ENCODE results near the gene TARBP2. TPM values are rescaled to one million over a fixed set of nuclear protein-coding genes. Genes with fewer than 3 reads are reported as not detected.

Gene TARBP2
- total and polyA plus RNA-seq, 2 donors: 38.8 to 41.2 TPM

DNA sequence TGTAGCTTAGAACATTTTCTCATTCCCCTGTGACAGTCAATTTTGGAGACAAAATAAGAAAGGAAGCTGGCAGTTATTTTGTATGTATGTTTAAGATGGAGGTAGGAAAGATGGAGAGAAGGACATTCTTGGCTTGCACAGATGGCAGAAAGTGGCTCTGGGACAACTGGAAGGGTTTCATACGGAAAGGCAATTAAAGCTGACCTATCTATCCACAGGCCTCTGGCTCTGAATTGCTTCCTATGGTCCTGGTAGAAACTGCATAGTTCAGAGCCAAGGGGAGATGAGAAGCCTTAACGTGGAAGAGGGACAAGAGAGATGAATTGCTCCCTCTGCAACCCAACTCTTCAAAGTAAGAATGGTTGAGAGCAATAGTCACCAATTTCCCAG is 14.2 kb downstream of the TARBP2 start:
- Histone ChIP-seq H3K4me3 (ENCODE audit: low read length in 2 of 2) (no peak overlapping the region), H3K27ac (ENCODE audit: low read depth in 1 of 2, low read length in 1 of 2) (no peak overlapping the region), H3K36me3 (ENCODE audit: control insufficient read depth in 2 of 2, insufficient read depth in 2 of 2, low read length in 1 of 2) (peaks cover 62 to 86% of the 10 kb centered on the region in 2 donors), H3K4me1 (ENCODE audit: control insufficient read depth in 2 of 2, insufficient read depth in 2 of 2, low read length in 2 of 2) (no peaks in the 10 kb centered on the region), H3K9me3 (ENCODE audit: control insufficient read depth in 2 of 2, insufficient read depth in 1 of 2, low read length in 1 of 2) (no peaks in the 10 kb centered on the region), H3K27me3 (ENCODE audit: control insufficient read depth in 2 of 2, insufficient read depth in 1 of 2, low read length in 1 of 2) (no peaks in the 10 kb centered on the region)
- DNase-seq (ENCODE audit: low read depth in 6 of 9, low spot score in 9 of 9): no peak
- WGBS: 95% methylated on average over 2 of the region's 2 CpGs

DNA sequence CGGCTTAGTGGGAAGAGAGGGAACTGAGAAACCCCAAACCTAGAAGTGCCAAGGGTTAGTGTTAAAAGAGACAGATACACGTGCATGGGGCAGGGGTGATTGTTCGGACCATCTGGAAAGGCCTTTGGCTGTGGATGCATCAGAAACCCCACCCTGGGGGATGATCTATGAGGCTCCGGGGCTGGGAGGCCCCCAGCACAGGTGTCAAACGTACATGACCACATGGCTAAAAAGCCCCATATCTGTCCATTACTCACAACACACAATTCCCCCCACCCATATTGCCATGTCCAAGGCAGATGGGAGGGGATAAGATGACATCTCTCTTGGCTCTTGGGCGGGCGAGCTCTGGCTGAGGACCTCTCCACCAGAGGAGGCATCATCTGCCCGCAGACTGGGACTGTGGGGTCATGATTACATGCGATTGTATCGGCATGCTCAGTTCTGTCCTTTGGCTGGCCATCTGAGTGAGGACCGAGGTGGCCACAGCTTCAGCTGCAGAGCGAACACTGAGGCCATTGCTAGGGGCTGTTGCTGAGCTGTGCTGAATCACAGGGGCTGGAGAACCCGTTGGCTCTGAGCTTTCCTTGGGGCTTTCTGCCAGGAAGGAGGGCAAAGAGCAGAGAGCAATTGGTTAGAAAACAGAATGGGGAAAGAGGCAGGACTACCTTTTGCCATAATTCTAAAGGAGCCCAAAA is 15.8 kb downstream of the TARBP2 start:
- H3K27ac ChIP-seq (ENCODE audit: low read depth in 1 of 2, low read length in 1 of 2): no peak overlapping the region
- H3K27me3 ChIP-seq (ENCODE audit: control insufficient read depth in 2 of 2, insufficient read depth in 1 of 2, low read length in 1 of 2): no peaks in the 10 kb centered on the region
- H3K4me1 ChIP-seq (ENCODE audit: control insufficient read depth in 2 of 2, insufficient read depth in 2 of 2, low read length in 2 of 2): no peaks in the 10 kb centered on the region
- no peaks in the 10 kb centered on the region for H3K9me3 ChIP-seq (ENCODE audit: control insufficient read depth in 2 of 2, insufficient read depth in 1 of 2, low read length in 1 of 2)
- 97% methylated on average over 13 of the region's 13 CpGs for WGBS
- H3K4me3 ChIP-seq (ENCODE audit: low read length in 2 of 2): no peak overlapping the region
- peaks cover 62 to 87% of the 10 kb centered on the region in 2 donors for H3K36me3 ChIP-seq (ENCODE audit: control insufficient read depth in 2 of 2, insufficient read depth in 2 of 2, low read length in 1 of 2)
- DNase-seq (ENCODE audit: low read depth in 6 of 9, low spot score in 9 of 9): no peak

DNA sequence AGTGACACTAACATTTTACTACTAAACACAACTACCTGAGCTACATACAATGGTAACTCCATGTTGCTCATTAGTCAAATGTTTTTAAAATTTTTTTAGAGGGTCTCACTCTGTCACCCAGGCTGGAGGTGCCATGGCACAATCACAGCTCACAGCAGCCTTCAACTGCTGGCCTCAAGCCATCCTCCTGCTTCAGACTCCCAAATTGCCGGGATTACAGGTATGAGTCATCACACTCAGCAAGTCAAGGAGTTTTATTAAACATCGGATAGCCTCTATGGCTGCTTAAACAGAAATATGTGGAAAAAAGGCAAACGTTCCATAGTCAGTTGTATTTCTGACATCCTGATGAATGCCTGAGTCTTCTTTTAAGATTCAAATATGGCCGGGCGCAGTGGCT is 17.3 kb downstream of the TARBP2 start:
- H3K4me1 ChIP-seq (ENCODE audit: control insufficient read depth in 2 of 2, insufficient read depth in 2 of 2, low read length in 2 of 2): no peaks in the 10 kb centered on the region
- WGBS: 99% methylated on average over 5 of the region's 5 CpGs

DNA sequence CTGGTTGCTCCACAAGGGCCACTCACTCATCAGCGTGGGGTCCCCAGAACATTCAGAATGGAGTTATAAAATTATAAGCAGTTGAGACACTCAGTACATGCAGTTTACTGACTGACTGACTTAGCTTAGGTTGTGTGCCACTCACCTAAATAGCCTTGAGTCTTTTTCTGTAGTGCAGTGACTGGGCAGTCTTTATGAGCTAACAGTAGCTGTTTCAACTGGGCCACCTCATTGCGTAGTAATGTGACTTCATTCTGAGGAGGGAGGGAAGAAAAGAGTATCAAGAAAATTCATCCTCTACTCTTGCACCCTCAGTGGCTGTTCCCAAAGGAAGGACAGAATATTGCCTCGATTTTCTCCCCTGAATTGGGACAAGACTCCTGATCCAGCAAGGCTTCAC is 22.0 kb downstream of the TARBP2 start:
- 98% methylated on average over 3 of the region's 3 CpGs for WGBS
- peaks cover 54 to 64% of the 10 kb centered on the region in 2 donors for H3K36me3 ChIP-seq (ENCODE audit: control insufficient read depth in 2 of 2, insufficient read depth in 2 of 2, low read length in 1 of 2)
- no peaks in the 10 kb centered on the region for H3K4me1 ChIP-seq (ENCODE audit: control insufficient read depth in 2 of 2, insufficient read depth in 2 of 2, low read length in 2 of 2)

More for the DNA sequence above, 17.3 kb downstream of the TARBP2 start:
- Histone ChIP-seq H3K27me3 (ENCODE audit: control insufficient read depth in 2 of 2, insufficient read depth in 1 of 2, low read length in 1 of 2) (no peaks in the 10 kb centered on the region), H3K9me3 (ENCODE audit: control insufficient read depth in 2 of 2, insufficient read depth in 1 of 2, low read length in 1 of 2) (no peaks in the 10 kb centered on the region), H3K27ac (ENCODE audit: low read depth in 1 of 2, low read length in 1 of 2) (no peak overlapping the region), H3K36me3 (ENCODE audit: control insufficient read depth in 2 of 2, insufficient read depth in 2 of 2, low read length in 1 of 2) (peaks cover 66 to 85% of the 10 kb centered on the region in 2 donors), H3K4me3 (ENCODE audit: low read length in 2 of 2) (no peak overlapping the region)
- DNase-seq (ENCODE audit: low read depth in 6 of 9, low spot score in 9 of 9): no peak

DNA sequence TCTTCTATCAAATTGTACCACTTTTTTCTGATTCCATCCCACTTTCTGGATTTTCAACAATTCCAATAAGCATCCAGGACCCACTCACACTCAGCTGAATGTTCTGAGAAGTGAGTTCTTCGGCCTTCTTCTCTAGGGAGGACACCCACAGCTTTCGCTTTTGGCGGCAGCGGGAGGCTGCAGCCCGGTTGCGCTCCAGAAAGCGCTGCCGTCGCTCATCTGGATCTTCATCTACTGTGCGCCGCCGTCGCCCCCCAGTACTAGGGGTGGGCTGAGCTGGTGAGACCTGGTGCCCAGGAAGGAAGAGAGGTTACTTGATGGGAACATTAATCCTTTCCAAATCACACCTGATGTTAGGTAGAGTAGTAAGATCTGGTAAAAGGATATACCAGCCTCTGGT is 23.4 kb downstream of the TARBP2 start:
- Histone ChIP-seq H3K9me3 (ENCODE audit: control insufficient read depth in 2 of 2, insufficient read depth in 1 of 2, low read length in 1 of 2) (no peaks in the 10 kb centered on the region), H3K27ac (ENCODE audit: low read depth in 1 of 2, low read length in 1 of 2) (no peak overlapping the region), H3K36me3 (ENCODE audit: control insufficient read depth in 2 of 2, insufficient read depth in 2 of 2, low read length in 1 of 2) (peaks cover 49 to 54% of the 10 kb centered on the region in 2 donors), H3K4me1 (ENCODE audit: control insufficient read depth in 2 of 2, insufficient read depth in 2 of 2, low read length in 2 of 2) (no peaks in the 10 kb centered on the region), H3K27me3 (ENCODE audit: control insufficient read depth in 2 of 2, insufficient read depth in 1 of 2, low read length in 1 of 2) (no peaks in the 10 kb centered on the region), H3K4me3 (ENCODE audit: low read length in 2 of 2) (no peak overlapping the region)
- WGBS: 98% methylated on average over 13 of the region's 13 CpGs
- no peak for DNase-seq (ENCODE audit: low read depth in 6 of 9, low spot score in 9 of 9)

More for the DNA sequence above, 22.0 kb downstream of the TARBP2 start:
- H3K4me3 ChIP-seq (ENCODE audit: low read length in 2 of 2): no peak overlapping the region
- H3K27me3 ChIP-seq (ENCODE audit: control insufficient read depth in 2 of 2, insufficient read depth in 1 of 2, low read length in 1 of 2): no peaks in the 10 kb centered on the region
- DNase-seq (ENCODE audit: low read depth in 6 of 9, low spot score in 9 of 9): no peak
- H3K9me3 ChIP-seq (ENCODE audit: control insufficient read depth in 2 of 2, insufficient read depth in 1 of 2, low read length in 1 of 2): no peaks in the 10 kb centered on the region
- H3K27ac ChIP-seq (ENCODE audit: low read depth in 1 of 2, low read length in 1 of 2): no peak overlapping the region

DNA sequence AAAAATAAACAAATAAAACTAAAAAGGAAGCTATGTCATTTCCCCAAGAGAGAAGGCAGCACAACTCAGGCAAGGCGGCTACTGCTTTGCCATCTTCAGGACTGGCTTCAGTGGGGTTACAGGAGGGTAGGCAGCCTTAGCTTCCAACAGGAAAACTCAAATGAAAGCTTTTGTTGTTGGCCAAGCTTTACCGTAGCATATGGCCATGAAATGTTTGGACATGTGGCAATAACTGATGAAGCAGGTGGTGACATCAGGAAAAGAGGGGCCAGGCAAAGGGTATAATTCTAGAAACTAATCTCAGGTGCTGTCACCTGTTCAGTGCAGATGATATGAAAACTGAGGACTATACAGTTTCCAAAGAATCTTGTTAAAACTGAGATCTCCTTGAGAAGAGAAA is 29.0 kb downstream of the TARBP2 start:
- Histone ChIP-seq H3K27ac (ENCODE audit: low read depth in 1 of 2, low read length in 1 of 2) (no peak overlapping the region), H3K27me3 (ENCODE audit: control insufficient read depth in 2 of 2, insufficient read depth in 1 of 2, low read length in 1 of 2) (no peaks in the 10 kb centered on the region), H3K36me3 (ENCODE audit: control insufficient read depth in 2 of 2, insufficient read depth in 2 of 2, low read length in 1 of 2) (peaks cover 41 to 50% of the 10 kb centered on the region in 2 donors), H3K9me3 (ENCODE audit: control insufficient read depth in 2 of 2, insufficient read depth in 1 of 2, low read length in 1 of 2) (no peaks in the 10 kb centered on the region), H3K4me3 (ENCODE audit: low read length in 2 of 2) (no peak overlapping the region), H3K4me1 (ENCODE audit: control insufficient read depth in 2 of 2, insufficient read depth in 2 of 2, low read length in 2 of 2) (no peaks in the 10 kb centered on the region)
- DNase-seq (ENCODE audit: low read depth in 6 of 9, low spot score in 9 of 9): no peak
- WGBS: 98% methylated on average over 2 of the region's 2 CpGs

DNA sequence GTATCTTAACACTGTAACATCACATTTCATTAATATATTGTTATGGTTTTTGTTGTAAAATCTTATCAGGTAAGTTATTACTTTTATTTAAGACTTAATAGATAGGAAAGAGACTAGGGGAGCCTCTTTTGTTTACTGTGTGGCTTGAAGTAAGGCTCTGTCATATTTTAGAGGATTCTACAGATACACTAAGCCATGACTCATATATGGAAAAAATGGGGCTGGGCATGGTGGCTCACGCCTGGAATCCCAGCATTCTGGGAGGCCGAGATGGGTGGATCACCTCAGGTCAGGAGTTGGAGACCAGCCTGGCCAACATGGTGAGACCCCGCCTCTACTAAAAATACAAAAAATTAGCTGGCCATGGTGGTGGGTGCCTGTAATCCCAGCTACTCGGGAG is 29.8 kb downstream of the TARBP2 start:
- H3K4me3 ChIP-seq (ENCODE audit: low read length in 2 of 2): no peak overlapping the region
- H3K36me3 ChIP-seq (ENCODE audit: control insufficient read depth in 2 of 2, insufficient read depth in 2 of 2, low read length in 1 of 2): peaks cover 40 to 52% of the 10 kb centered on the region in 2 donors
- DNase-seq (ENCODE audit: low read depth in 6 of 9, low spot score in 9 of 9): no peak
- no peaks in the 10 kb centered on the region for H3K9me3 ChIP-seq (ENCODE audit: control insufficient read depth in 2 of 2, insufficient read depth in 1 of 2, low read length in 1 of 2)
- WGBS: 97% methylated on average over 4 of the region's 4 CpGs
- H3K4me1 ChIP-seq (ENCODE audit: control insufficient read depth in 2 of 2, insufficient read depth in 2 of 2, low read length in 2 of 2): no peaks in the 10 kb centered on the region
- no peak overlapping the region for H3K27ac ChIP-seq (ENCODE audit: low read depth in 1 of 2, low read length in 1 of 2)
- no peaks in the 10 kb centered on the region for H3K27me3 ChIP-seq (ENCODE audit: control insufficient read depth in 2 of 2, insufficient read depth in 1 of 2, low read length in 1 of 2)

DNA sequence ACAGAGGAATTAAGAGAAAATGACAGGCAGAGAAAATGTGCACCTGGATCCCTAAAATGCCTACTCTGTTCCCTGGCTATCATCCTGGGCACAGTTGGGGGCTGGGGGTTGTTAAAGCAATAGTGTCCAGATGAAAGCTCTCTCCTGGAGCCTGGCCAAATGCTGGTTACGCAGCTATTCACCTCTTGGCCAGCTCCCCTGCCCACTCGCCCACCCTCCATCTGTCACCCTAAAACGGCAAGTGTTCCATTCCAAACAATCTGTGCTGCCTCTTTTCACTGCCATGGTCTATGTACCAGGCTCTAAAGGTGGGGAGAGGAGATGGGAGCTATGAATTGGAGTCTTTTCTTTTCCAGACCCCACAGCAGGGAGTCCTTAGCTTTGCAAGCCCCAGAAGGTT is 30.9 kb downstream of the TARBP2 start:
- DNase-seq (ENCODE audit: low read depth in 6 of 9, low spot score in 9 of 9): no peak
- Histone ChIP-seq H3K4me3 (ENCODE audit: low read length in 2 of 2) (no peak overlapping the region), H3K27ac (ENCODE audit: low read depth in 1 of 2, low read length in 1 of 2) (no peak overlapping the region), H3K9me3 (ENCODE audit: control insufficient read depth in 2 of 2, insufficient read depth in 1 of 2, low read length in 1 of 2) (no peaks in the 10 kb centered on the region), H3K27me3 (ENCODE audit: control insufficient read depth in 2 of 2, insufficient read depth in 1 of 2, low read length in 1 of 2) (no peaks in the 10 kb centered on the region), H3K4me1 (ENCODE audit: control insufficient read depth in 2 of 2, insufficient read depth in 2 of 2, low read length in 2 of 2) (no peaks in the 10 kb centered on the region), H3K36me3 (ENCODE audit: control insufficient read depth in 2 of 2, insufficient read depth in 2 of 2, low read length in 1 of 2) (peaks cover 42 to 58% of the 10 kb centered on the region in 2 donors)
- whole genome bisulfite sequencing: 94% methylated on average over 3 of the region's 3 CpGs

DNA sequence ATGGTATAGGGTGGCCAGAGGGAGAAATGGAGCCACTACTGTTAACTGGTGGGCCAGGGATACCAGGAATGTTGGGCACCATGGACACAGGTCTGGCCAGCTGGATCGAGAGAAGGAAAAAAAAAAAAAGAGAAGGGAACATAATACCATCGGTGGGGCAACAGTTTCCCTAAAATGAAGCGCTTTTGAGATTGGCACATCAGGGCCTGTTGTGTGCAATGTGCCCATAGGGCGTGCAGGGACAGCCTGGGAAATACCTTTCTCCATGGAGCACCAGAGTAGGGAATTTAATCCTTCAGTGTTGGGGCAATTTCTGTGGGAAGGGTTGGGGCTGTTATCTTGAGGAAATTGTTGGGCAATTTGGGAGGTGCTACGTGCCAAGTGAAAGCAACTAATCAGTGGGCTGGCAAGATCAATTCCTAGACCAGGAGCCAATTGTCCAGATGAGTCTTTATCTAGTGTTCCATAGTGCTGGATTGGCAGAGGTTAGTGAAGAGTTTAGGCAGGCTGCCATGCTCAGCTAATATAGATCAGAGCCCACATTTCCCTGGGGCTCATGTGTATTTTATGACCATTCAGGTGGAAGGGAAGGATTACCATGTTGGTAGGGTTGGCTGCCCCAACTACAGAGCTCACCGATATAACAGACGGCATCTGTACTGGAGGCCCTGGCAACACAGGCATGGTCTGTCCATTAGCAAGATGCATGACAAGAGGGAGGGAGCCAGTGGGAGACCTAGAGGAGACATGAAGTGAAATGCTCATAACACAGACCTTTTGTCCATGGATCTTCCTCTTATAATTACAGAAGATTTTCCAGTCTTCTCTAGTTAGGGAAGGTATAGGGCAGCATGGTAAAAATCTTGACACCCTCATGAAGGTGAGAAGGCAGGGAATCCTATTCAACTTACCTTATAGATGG is 31.7 kb downstream of the TARBP2 start:
- Histone ChIP-seq H3K4me1 (ENCODE audit: control insufficient read depth in 2 of 2, insufficient read depth in 2 of 2, low read length in 2 of 2) (no peaks in the 10 kb centered on the region), H3K27me3 (ENCODE audit: control insufficient read depth in 2 of 2, insufficient read depth in 1 of 2, low read length in 1 of 2) (no peaks in the 10 kb centered on the region), H3K4me3 (ENCODE audit: low read length in 2 of 2) (no peak overlapping the region), H3K36me3 (ENCODE audit: control insufficient read depth in 2 of 2, insufficient read depth in 2 of 2, low read length in 1 of 2) (peaks cover 42 to 61% of the 10 kb centered on the region in 2 donors), H3K9me3 (ENCODE audit: control insufficient read depth in 2 of 2, insufficient read depth in 1 of 2, low read length in 1 of 2) (no peaks in the 10 kb centered on the region), H3K27ac (ENCODE audit: low read depth in 1 of 2, low read length in 1 of 2) (no peak overlapping the region)
- WGBS: 98% methylated on average over 7 of the region's 7 CpGs
- DNase-seq (ENCODE audit: low read depth in 6 of 9, low spot score in 9 of 9): no peak
